WTC11 (cell line): ENCODE results near the gene CBLB. TPM values are rescaled to one million over a fixed set of nuclear protein-coding genes. Genes with fewer than 3 reads are reported as not detected.

Experiments
- ATAC-seq: fragments of 200-7000 bp; cut with Tn5 transposase; 2 replicates; pipeline ENCODE4 v1.10.0; 2021; ENCODE audit warnings: mild to moderate bottlenecking, moderate library complexity
- CTCF ChIA-PET: fragments of 300-600 bp; sonication (Branson Sonifier 250); formaldehyde crosslinking; loops from one replicate; lab custom pipeline; 2021; ENCODE audit warnings: antibody characterized with exemption; lab: Charles Lee
- POLR2A ChIA-PET: fragments of 350-600 bp; sonication (Branson Sonifier 250); formaldehyde crosslinking; loops from one replicate; lab custom pipeline; 2021; ENCODE audit warnings: antibody characterized with exemption; lab: Charles Lee
- DNase-seq: peaks from one replicate; pipeline ENCODE4 v3.0.0; 2021; ENCODE audit warnings: low spot score
- H3K27ac Mint-ChIP-seq: 2 replicates; pipeline ENCODE4 v1.8.0; 2021; ENCODE audit warnings: mixed read lengths
- H3K27me3 Mint-ChIP-seq: 2 replicates; pipeline ENCODE4 v1.8.0; 2021; ENCODE audit warnings: low read depth, mild to moderate bottlenecking, moderate library complexity, mixed read lengths
- H3K36me3 Mint-ChIP-seq: 2 replicates; pipeline ENCODE4 v1.8.0; 2021; ENCODE audit warnings: mixed read lengths
- H3K4me1 Mint-ChIP-seq: 2 replicates; pipeline ENCODE4 v1.8.0; 2022; ENCODE audit warnings: mixed read lengths
- H3K4me3 Mint-ChIP-seq: 2 replicates; pipeline ENCODE4 v1.8.0; 2021; ENCODE audit warnings: mild to moderate bottlenecking, moderate library complexity, mixed read lengths
- H3K9me3 Mint-ChIP-seq: 2 replicates; pipeline ENCODE4 v1.8.0; 2021; ENCODE audit warnings: mixed read lengths
- FOXP1 ChIP-seq: sonication (generic); formaldehyde crosslinking; IDR thresholded peaks from 2 replicates; pipeline ENCODE4 v1.8.0; 2022; ENCODE audit warnings: missing genetic modification reagents, mild to moderate bottlenecking, moderate library complexity, borderline replicate concordance
- IRF2 ChIP-seq: sonication (generic); formaldehyde crosslinking; IDR thresholded peaks from 2 replicates; pipeline ENCODE4 v1.8.0; 2022; ENCODE audit warnings: low read depth, missing genetic modification reagents, borderline replicate concordance
- JAZF1 ChIP-seq: fragments of 250-450 bp; sonication (Bioruptor Pico); IDR thresholded peaks from 2 replicates; pipeline ENCODE4 v1.9.0; 2021; ENCODE audit warnings: moderate library complexity, mild to moderate bottlenecking, inconsistent platforms
- NFE2L1 ChIP-seq: sonication (generic); formaldehyde crosslinking; IDR thresholded peaks from 2 replicates; pipeline ENCODE4 v1.8.1; 2023; ENCODE audit warnings: missing genetic modification reagents
- NR1H2 ChIP-seq: sonication (generic); formaldehyde crosslinking; IDR thresholded peaks from 2 replicates; pipeline ENCODE4 v1.9.0; 2021; ENCODE audit warnings: mild to moderate bottlenecking, moderate library complexity, missing genetic modification reagents
- NR2C2 ChIP-seq: sonication (generic); formaldehyde crosslinking; IDR thresholded peaks from 2 replicates; pipeline ENCODE4 v1.8.0; 2022; ENCODE audit warnings: mild to moderate bottlenecking, missing genetic modification reagents
- RELA ChIP-seq: sonication (generic); formaldehyde crosslinking; IDR thresholded peaks from 2 replicates; pipeline ENCODE4 v1.8.1; 2022; ENCODE audit warnings: missing genetic modification reagents, mild to moderate bottlenecking, borderline replicate concordance
- SOX15 ChIP-seq: fragments of 250-450 bp; sonication (Bioruptor Pico); IDR thresholded peaks from 2 replicates; pipeline ENCODE4 v1.9.0; 2021; ENCODE audit warnings: mild to moderate bottlenecking
- TEAD4 ChIP-seq: sonication (generic); formaldehyde crosslinking; IDR thresholded peaks from 2 replicates; pipeline ENCODE4 v1.8.0; 2022; ENCODE audit warnings: mild to moderate bottlenecking, missing genetic modification reagents
- ZNF138 ChIP-seq: sonication (generic); formaldehyde crosslinking; conservative IDR thresholded peaks from 2 replicates; pipeline ENCODE4 v1.8.1; 2022; ENCODE audit warnings: mild to moderate bottlenecking, moderate library complexity, missing genetic modification reagents
- ZNF396 ChIP-seq: fragments of 250-450 bp; sonication (Bioruptor Pico); IDR thresholded peaks from 2 replicates; pipeline ENCODE4 v1.8.0; 2021; ENCODE audit warnings: mild to moderate bottlenecking, moderate library complexity, borderline replicate concordance
- total RNA-seq: library from RNA; stranded (reverse); gene quantifications from 3 replicates; pipeline ENCODE4 v1.2.3, GENCODE V29; 2021
- TF ChIP-seq, protein P1 (sequence below): sonication (generic); formaldehyde crosslinking; IDR thresholded peaks from 2 replicates; pipeline ENCODE4 v1.8.0; 2022; ENCODE audit warnings: mild to moderate bottlenecking, missing genetic modification reagents
- TF ChIP-seq, protein P2 (sequence below): sonication (generic); formaldehyde crosslinking; IDR thresholded peaks from 2 replicates; pipeline ENCODE4 v1.8.1; 2022; ENCODE audit warnings: mild to moderate bottlenecking, missing genetic modification reagents, moderate library complexity, borderline replicate concordance
- TF ChIP-seq, protein P3 (sequence below): fragments of 250-450 bp; sonication (Bioruptor Pico); IDR thresholded peaks from 2 replicates; pipeline ENCODE4 v1.9.0; 2021; ENCODE audit warnings: mild to moderate bottlenecking
- TF ChIP-seq, protein P4 (sequence below): sonication (generic); formaldehyde crosslinking; IDR thresholded peaks from 2 replicates; pipeline ENCODE4 v1.8.0; 2022; ENCODE audit warnings: mild to moderate bottlenecking, missing genetic modification reagents
- TF ChIP-seq, protein P5 (sequence below): sonication (generic); formaldehyde crosslinking; conservative IDR thresholded peaks from 2 replicates; pipeline ENCODE4 v1.8.1; 2022; ENCODE audit warnings: mild to moderate bottlenecking, missing genetic modification reagents
- TF ChIP-seq, protein P6 (sequence below): fragments of 250-450 bp; sonication (Bioruptor Pico); IDR thresholded peaks from 2 replicates; pipeline ENCODE4 v2.1.2; 2022; ENCODE audit warnings: mild to moderate bottlenecking, moderate library complexity

CBLB gene
- total RNA-seq, 1 experiment from 2014 or later: 19.8 TPM

DNA sequence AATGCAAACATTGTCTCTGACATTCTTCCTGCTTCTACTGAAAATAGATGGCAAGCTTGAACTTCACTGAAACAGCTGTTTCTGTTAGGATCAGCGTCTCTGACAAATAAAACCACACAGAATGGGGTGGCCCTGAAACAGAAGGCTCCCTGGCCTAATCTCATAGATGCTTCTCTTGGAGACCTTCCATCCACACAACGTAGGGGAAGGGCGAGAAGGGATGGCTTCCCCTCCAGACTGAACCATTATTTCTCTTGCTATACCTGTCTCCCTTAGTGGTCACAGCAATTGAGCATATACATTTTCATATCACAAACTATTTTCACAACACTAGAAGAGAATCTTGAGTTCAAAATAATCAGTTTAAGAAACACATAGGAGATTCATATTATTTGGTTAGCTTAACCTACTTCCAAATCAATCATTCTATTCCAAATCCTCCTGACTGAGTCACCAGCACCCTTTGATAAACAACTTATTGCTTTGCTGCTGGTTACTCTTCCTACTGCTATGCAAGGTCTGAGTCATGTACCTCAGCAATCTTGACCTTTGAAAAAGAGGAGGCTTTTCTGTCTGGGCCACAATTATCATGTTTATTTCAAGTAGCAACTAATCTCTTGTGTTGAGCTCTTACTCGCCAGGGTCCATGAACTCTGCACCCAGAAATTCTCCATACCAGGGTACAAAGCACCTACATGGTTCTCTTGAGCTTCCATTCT lies 45.5 kb downstream of the CBLB start:
- POLR2A ChIA-PET: no interaction called here
- H3K9me3 Mint-ChIP-seq: no peaks in the 10 kb centered on the region
- H3K27ac Mint-ChIP-seq: peak overlapping the region; percentile 7; the same call in 1 of the 2 replicates
- ATAC-seq (no peak), DNase-seq (no peak)
- CTCF ChIA-PET: no interaction called here
- H3K36me3 Mint-ChIP-seq: peaks cover 5% of the 10 kb centered on the region; the same call in 1 of the 2 replicates
- no peak overlapping the region for H3K4me3 Mint-ChIP-seq
- no peak for TF ChIP-seq NR2C2 (CRISPR knock-in tag)
- TF ChIP-seq, protein P1, sequence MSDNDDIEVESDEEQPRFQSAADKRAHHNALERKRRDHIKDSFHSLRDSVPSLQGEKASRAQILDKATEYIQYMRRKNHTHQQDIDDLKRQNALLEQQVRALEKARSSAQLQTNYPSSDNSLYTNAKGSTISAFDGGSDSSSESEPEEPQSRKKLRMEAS (CRISPR knock-in tag): no peak
- TF ChIP-seq, protein P2, sequence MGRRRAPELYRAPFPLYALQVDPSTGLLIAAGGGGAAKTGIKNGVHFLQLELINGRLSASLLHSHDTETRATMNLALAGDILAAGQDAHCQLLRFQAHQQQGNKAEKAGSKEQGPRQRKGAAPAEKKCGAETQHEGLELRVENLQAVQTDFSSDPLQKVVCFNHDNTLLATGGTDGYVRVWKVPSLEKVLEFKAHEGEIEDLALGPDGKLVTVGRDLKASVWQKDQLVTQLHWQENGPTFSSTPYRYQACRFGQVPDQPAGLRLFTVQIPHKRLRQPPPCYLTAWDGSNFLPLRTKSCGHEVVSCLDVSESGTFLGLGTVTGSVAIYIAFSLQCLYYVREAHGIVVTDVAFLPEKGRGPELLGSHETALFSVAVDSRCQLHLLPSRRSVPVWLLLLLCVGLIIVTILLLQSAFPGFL: no peak
- TF ChIP-seq ZNF138 (CRISPR knock-in tag): no peak
- no peaks in the 10 kb centered on the region for H3K27me3 Mint-ChIP-seq
- H3K4me1 Mint-ChIP-seq: peaks cover 27% of the 10 kb centered on the region

DNA sequence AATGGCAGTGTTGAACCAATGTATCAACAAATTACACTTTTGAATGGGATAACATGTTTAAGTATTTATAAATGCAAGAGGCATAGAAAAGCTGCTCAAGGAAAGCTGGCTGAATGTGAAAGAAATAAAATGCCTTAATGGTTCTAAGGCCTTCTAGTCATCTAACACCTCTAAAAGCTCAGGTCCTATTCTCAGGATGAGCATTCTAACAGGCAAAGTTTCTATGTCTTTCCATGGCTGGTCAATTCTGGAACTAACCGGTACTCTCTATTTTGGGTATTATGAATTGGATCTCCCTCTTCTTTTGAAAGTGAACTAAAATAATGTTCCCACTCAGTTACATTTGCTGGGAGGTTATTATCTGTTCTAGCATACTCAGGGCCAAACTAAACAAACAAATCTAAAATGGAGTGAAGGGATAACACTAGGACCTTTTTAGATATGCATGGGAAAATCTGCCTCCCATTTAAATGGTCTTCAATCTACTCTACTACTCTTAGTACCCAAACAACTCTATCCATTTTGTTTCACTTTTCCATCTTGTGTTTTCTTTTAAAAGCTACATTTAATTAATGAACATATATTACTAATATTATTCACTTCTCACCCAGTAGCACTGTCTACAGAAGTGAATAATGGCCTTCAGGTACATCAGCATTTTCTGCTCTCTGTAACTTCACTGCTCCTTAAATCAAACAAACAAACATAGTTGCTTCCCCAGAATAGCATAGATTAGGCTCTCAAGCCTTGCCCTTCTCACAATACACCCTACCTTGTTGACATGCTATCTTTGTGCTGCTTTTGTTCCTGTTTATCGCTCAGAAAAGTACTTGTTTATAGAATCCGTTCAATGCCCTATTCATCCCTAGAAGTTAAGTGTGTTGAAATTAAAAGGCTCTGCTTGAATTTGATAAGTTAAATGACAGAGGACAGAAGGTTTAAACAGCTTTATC lies 46.4 kb downstream of the CBLB start:
- ATAC-seq (no peak), DNase-seq (no peak)
- Mint-ChIP-seq H3K27me3 (no peaks in the 10 kb centered on the region), H3K4me1 (peaks cover 23% of the 10 kb centered on the region), H3K36me3 (peaks cover 5% of the 10 kb centered on the region; the same call in 1 of the 2 replicates), H3K9me3 (no peaks in the 10 kb centered on the region), H3K27ac (no peak overlapping the region; the same call in 1 of the 2 replicates), H3K4me3 (no peak overlapping the region)
- CTCF ChIA-PET: no interaction called here
- POLR2A ChIA-PET: no interaction called here
- no peak for TF ChIP-seq IRF2 (CRISPR knock-in tag)
- no peak for TF ChIP-seq ZNF396 (CRISPR knock-in tag)

DNA sequence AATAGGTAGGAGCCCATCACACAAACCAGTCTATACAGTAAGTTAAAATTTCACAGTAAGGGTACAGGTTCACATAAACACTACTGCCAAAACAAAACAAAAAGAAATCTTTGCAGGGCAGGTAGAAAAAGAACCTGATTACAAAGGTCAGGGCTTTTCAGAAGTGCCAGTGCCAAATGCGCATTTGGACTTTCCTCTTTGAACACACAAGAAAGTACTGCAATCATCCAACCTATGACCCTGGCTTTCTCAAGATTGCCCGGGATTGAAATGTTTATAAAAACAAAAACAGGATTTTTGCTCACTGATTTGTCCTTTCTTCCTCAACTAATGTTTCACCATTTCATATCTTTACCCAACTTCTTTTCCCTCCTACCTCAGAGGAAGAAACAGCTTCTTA lies 47.4 kb downstream of the CBLB start:
- ChIA-PET CTCF (no interaction called here), POLR2A (no interaction called here)
- no peak overlapping the region for H3K4me3 Mint-ChIP-seq
- ATAC-seq (no peak), DNase-seq (no peak)
- no peak overlapping the region; the same call in 1 of the 2 replicates for H3K27ac Mint-ChIP-seq
- no peaks in the 10 kb centered on the region for H3K9me3 Mint-ChIP-seq
- no peaks in the 10 kb centered on the region for H3K27me3 Mint-ChIP-seq
- no peak for TF ChIP-seq IRF2 (CRISPR knock-in tag)
- no peak for TF ChIP-seq NFE2L1 (CRISPR knock-in tag)
- TF ChIP-seq TEAD4 (CRISPR knock-in tag): no peak
- no peak for TF ChIP-seq JAZF1 (CRISPR knock-in tag)
- no peak for TF ChIP-seq RELA (CRISPR knock-in tag)
- H3K4me1 Mint-ChIP-seq: peaks cover 23% of the 10 kb centered on the region
- peaks cover 5% of the 10 kb centered on the region; the same call in 1 of the 2 replicates for H3K36me3 Mint-ChIP-seq

DNA sequence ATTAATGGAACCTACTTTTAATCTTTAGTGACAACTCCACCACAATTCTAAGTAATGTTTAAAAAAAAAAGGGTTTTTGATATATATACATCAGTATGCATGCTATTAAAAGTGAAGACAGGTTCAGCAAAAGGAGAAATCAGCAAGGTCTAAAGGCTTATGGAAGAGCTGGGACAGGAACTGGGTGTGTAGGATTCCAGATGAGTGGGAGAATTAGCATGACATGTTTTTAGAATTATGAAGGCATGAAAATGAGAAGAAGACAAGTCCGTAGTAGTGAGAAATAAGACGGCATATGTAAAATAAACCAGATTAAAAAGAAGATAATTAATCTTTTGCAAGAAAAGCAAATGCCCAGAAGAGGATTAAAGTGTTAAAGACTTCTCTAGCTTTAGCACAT lies 52.0 kb downstream of the CBLB start:
- ChIA-PET CTCF (no interaction called here), POLR2A (no interaction called here)
- Mint-ChIP-seq H3K27me3 (no peaks in the 10 kb centered on the region), H3K36me3 (peaks cover 8% of the 10 kb centered on the region), H3K9me3 (peaks cover 7% of the 10 kb centered on the region; the same call in 1 of the 2 replicates), H3K27ac (no peak overlapping the region), H3K4me3 (no peak overlapping the region), H3K4me1 (peaks cover 27% of the 10 kb centered on the region)
- ATAC-seq: no peak
- no peak for DNase-seq
- TF ChIP-seq NR1H2 (CRISPR knock-in tag): no peak
- TF ChIP-seq, protein P3, sequence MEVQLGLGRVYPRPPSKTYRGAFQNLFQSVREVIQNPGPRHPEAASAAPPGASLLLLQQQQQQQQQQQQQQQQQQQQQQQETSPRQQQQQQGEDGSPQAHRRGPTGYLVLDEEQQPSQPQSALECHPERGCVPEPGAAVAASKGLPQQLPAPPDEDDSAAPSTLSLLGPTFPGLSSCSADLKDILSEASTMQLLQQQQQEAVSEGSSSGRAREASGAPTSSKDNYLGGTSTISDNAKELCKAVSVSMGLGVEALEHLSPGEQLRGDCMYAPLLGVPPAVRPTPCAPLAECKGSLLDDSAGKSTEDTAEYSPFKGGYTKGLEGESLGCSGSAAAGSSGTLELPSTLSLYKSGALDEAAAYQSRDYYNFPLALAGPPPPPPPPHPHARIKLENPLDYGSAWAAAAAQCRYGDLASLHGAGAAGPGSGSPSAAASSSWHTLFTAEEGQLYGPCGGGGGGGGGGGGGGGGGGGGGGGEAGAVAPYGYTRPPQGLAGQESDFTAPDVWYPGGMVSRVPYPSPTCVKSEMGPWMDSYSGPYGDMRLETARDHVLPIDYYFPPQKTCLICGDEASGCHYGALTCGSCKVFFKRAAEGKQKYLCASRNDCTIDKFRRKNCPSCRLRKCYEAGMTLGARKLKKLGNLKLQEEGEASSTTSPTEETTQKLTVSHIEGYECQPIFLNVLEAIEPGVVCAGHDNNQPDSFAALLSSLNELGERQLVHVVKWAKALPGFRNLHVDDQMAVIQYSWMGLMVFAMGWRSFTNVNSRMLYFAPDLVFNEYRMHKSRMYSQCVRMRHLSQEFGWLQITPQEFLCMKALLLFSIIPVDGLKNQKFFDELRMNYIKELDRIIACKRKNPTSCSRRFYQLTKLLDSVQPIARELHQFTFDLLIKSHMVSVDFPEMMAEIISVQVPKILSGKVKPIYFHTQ (CRISPR knock-in tag): no peak
- TF ChIP-seq, protein P4, sequence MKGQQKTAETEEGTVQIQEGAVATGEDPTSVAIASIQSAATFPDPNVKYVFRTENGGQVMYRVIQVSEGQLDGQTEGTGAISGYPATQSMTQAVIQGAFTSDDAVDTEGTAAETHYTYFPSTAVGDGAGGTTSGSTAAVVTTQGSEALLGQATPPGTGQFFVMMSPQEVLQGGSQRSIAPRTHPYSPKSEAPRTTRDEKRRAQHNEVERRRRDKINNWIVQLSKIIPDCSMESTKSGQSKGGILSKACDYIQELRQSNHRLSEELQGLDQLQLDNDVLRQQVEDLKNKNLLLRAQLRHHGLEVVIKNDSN (CRISPR knock-in tag): no peak
- TF ChIP-seq, protein P1 (CRISPR knock-in tag): no peak
- no peak for TF ChIP-seq NFE2L1 (CRISPR knock-in tag)
- no peak for TF ChIP-seq TEAD4 (CRISPR knock-in tag)
- TF ChIP-seq, protein P5, sequence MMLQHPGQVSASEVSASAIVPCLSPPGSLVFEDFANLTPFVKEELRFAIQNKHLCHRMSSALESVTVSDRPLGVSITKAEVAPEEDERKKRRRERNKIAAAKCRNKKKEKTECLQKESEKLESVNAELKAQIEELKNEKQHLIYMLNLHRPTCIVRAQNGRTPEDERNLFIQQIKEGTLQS: no peak
- TF ChIP-seq, protein P6, sequence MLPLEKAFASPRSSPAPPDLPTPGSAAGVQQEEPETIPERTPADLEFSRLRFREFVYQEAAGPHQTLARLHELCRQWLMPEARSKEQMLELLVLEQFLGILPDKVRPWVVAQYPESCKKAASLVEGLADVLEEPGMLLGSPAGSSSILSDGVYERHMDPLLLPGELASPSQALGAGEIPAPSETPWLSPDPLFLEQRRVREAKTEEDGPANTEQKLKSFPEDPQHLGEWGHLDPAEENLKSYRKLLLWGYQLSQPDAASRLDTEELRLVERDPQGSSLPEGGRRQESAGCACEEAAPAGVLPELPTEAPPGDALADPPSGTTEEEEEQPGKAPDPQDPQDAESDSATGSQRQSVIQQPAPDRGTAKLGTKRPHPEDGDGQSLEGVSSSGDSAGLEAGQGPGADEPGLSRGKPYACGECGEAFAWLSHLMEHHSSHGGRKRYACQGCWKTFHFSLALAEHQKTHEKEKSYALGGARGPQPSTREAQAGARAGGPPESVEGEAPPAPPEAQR: no peak
- no peak for TF ChIP-seq FOXP1 (CRISPR knock-in tag)
- no peak for TF ChIP-seq ZNF396 (CRISPR knock-in tag)
- no peak for TF ChIP-seq SOX15 (CRISPR knock-in tag)
